H1 (cell line): ENCODE data around the gene HAS3. TPM values are rescaled to one million over a fixed set of nuclear protein-coding genes. Genes with fewer than 3 reads are reported as not detected.

Experiments
- ATF3 ChIP-seq: IDR thresholded peaks from 2 replicates; pipeline ENCODE4 v1.6.1; 2011; ENCODE audit warnings: low read depth, mild to moderate bottlenecking, low read length; ENCODE audit not compliant: insufficient read depth
- CEBPB ChIP-seq: IDR thresholded peaks from 2 replicates; pipeline ENCODE4 v1.6.1; 2012; ENCODE audit warnings: low read depth, low read length
- CHD2 ChIP-seq: IDR thresholded peaks from 2 replicates; pipeline ENCODE4 v1.6.1; 2012; ENCODE audit warnings: low read length, improper control_type of control experiment
- CTBP2 ChIP-seq: IDR thresholded peaks from 2 replicates; pipeline ENCODE4 v1.7.0; 2011; ENCODE audit warnings: borderline replicate concordance, mild to moderate bottlenecking, moderate library complexity, mixed read lengths, low read length; ENCODE audit not compliant: insufficient read depth, insufficient read length
- EP300 ChIP-seq, 2 experiments: IDR thresholded peaks; 1 replicate in 1 of 2; 2 replicates in 1 of 2; pipeline ENCODE4 v1.6.1; 2011 to 2012; ENCODE audit warnings: low read depth in 2 of 2, low read length in 2 of 2, mild to moderate bottlenecking in 2 of 2, borderline replicate concordance in 1 of 2, inconsistent platforms in 1 of 2, moderate library complexity in 1 of 2
- FOSL1 ChIP-seq: IDR thresholded peaks from 2 replicates; pipeline ENCODE4 v1.6.1; 2011; ENCODE audit warnings: mild to moderate bottlenecking, low read depth, low read length, moderate library complexity; ENCODE audit not compliant: insufficient read depth
- HDAC2 ChIP-seq, 2 experiments: fragments of 300-600 bp in 1 of 2; sonication (generic) in 1 of 2; IDR thresholded peaks; 2 replicates each; pipeline ENCODE4 v1.6.1; 2011 to 2012; ENCODE audit warnings: low read depth in 2 of 2, low read length in 2 of 2, mild to moderate bottlenecking in 2 of 2, moderate library complexity in 2 of 2, borderline replicate concordance in 1 of 2, inconsistent platforms in 1 of 2
- TEAD4 ChIP-seq: IDR thresholded peaks from 2 replicates; pipeline ENCODE4 v1.6.1; 2012; ENCODE audit warnings: low read depth, low read length, inconsistent platforms, mixed read lengths
- polyA plus RNA-seq, 7 experiments: library from polyadenylated mRNA; depleted of rRNA in 3 of 7; stranded (reverse) in 5 of 7; unstranded in 2 of 7; fragments of >200 nt in 5 of 7; fragments of 200-250 nt in 2 of 7; gene quantifications; 1 replicate in 5 of 7; 2 replicates in 1 of 7; 4 replicates in 1 of 7; pipeline versions ENCODE4 v1.2.1 to v1.2.3, GENCODE V29; 2011 to 2013; ENCODE audit warnings: missing spikeins in 2 of 7, mixed read lengths in 2 of 7
- total RNA-seq: library from RNA; stranded (reverse); fragmentation: NEBNext Ultra II Directional; extraction: Animal tissue kit (Norgen Biotek cat#: 25700); gene quantifications from 2 replicates; pipeline ENCODE4 v1.2.1, GENCODE V29; 2021

HAS3 gene
- total and polyA plus RNA-seq, 2 of the 8 experiments (the other 6 are each of a cell fraction or from before 2014, with no cell fraction given) = 32.1 to 69.6 TPM

GRCh38 chr16:69064124-69064763 is 41.2 kb upstream of the HAS3 start (continued):
- TF ChIP-seq EP300 (IDR thresholded peaks at IDR 0.05; ENCODE audit: borderline replicate concordance in 1 of 2, low read depth in 2 of 2, low read length in 2 of 2) (no peak), CTBP2 (no peak), ATF3 (no peak), FOSL1 (no peak), CHD2 (no peak), CEBPB (no peak), TEAD4 (no peak), HDAC2 (IDR thresholded peaks at IDR 0.05; ENCODE audit: borderline replicate concordance in 1 of 2, low read depth in 2 of 2, low read length in 2 of 2) (no peak)
